ENCODE results near the gene ESPNL.

DNA sequence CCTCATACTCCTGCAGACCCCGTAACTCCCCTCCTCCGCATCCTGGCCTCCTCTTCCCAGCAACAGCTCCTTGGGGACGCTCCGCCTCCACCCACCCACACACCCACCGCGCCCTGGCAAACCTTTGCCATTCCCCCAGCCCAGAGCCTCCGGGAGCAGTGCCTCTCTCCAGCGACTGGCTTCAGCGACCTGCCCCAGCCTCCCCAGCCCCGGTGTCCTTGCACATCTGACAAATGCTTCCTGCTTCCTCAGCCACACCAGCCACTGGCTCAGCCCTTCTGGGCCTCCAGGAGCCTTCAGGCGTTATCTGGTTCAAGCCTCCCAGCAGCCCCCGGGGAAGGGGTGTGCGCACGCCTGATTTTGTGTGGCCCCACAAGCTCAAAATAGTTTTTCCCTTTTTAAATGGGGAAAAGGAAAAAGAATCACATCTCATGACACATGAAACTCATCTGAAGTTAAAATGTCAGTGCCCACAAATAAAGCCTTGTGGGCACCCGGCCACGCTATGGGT lies 14.2 kb downstream of the ESPNL start:
- TF ChIP-seq GATA2 (IDR thresholded peaks at IDR 0.05; ENCODE audit: low read depth, low read length) (no peak), GATA3 (IDR thresholded peaks at IDR 0.05; ENCODE audit: low read depth, low read length) (no peak)
